HepG2 (cell line): Measurements from ENCODE around the gene SMAD2. TPM values are rescaled to one million over a fixed set of nuclear protein-coding genes. Genes with fewer than 3 reads are reported as not detected.
A peak's percentile ranks its signal among the peaks of the same experiment; 100 is the strongest.

Source experiments
- ATAC-seq: fragments of 200-7000 bp; cut with Tn5 transposase; 3 replicates; pipeline ENCODE4 v1.9.1; 2020; ENCODE audit warnings: mild to moderate bottlenecking, moderate library complexity
- BruUV-seq: library from RNA; stranded (reverse); fragments of 400-500 nt; replicated peaks from 2 replicates; lab custom pipeline; 2021; lab: Mats Ljungman, UMichigan
- CTCF ChIA-PET: fragments of 300-600 bp; formaldehyde crosslinking; extraction: SDS; loops from one replicate; lab custom pipeline; 2021; ENCODE audit warnings: low total read pairs, inconsistent platforms, low intra/inter-chr PET ratio; lab: Yijun Ruan, JAX
- POLR2A ChIA-PET: fragments of 350-600 bp; sonication (Branson Sonifier 250); formaldehyde crosslinking; loops from one replicate; lab custom pipeline; 2020; ENCODE audit warnings: antibody characterized with exemption, inconsistent platforms; lab: Yijun Ruan, JAX
- DNase-seq: peaks from one replicate; pipeline ENCODE4 v3.0.0-alpha.2; 2015; ENCODE audit warnings: low spot score
- FAIRE-seq: peaks from 3 replicates; lab custom pipeline; 2011; peaks lifted over from hg19 to GRCh38; lab: Jason Lieb, UNC
- H2AFZ ChIP-seq: one replicate; pipeline ENCODE4 v1.6.1; 2011; ENCODE audit warnings: low read length, inconsistent platforms
- H3K27ac ChIP-seq: fragments of 300-600 bp; 3 replicates; pipeline ENCODE4 v1.8.0; 2011; ENCODE audit warnings: mixed run types, mild to moderate bottlenecking, mixed read lengths, low read length, inconsistent platforms; ENCODE audit not compliant: insufficient read depth; ENCODE audit errors: extremely low read length
- H3K27me3 ChIP-seq, 2 experiments: fragments of 200-600 bp in 1 of 2; 2 replicates in 1 of 2; 3 replicates in 1 of 2; pipeline versions ENCODE4 v1.6.0 to v1.8.0; 2011; ENCODE audit warnings: low read length in 2 of 2, mild to moderate bottlenecking in 2 of 2, moderate library complexity in 2 of 2, inconsistent platforms in 1 of 2; ENCODE audit not compliant: insufficient read depth in 2 of 2, control insufficient read depth in 1 of 2
- H3K36me3 ChIP-seq, 2 experiments: fragments of 200-600 bp in 1 of 2; replicated peaks in 1 of 2; 2 replicates in 1 of 2; 3 replicates in 1 of 2; pipeline versions ENCODE4 v1.5.1 to v1.8.0; 2011; ENCODE audit warnings: low read length in 2 of 2, inconsistent platforms in 1 of 2; ENCODE audit not compliant: insufficient read depth in 2 of 2, control insufficient read depth in 1 of 2
- H3K4me1 ChIP-seq: 2 replicates; pipeline ENCODE4 v1.5.1; 2012; ENCODE audit warnings: low read length, inconsistent platforms; ENCODE audit not compliant: insufficient read depth
- H3K4me2 ChIP-seq: 2 replicates; pipeline ENCODE4 v1.6.0; 2011; ENCODE audit warnings: low read depth, low read length, inconsistent platforms
- H3K4me3 ChIP-seq, 3 experiments: fragments of 200-600 bp in 1 of 3; sonication (generic), shearing (Covaris generic) in 1 of 3; replicated peaks in 1 of 3; 2 replicates each; pipeline ENCODE4 v1.5.1; 2011 to 2016; ENCODE audit warnings: low read length in 3 of 3, inconsistent platforms in 2 of 3, low read depth in 2 of 3, mild to moderate bottlenecking in 2 of 3, control low read depth in 1 of 3, mixed read lengths in 1 of 3; ENCODE audit not compliant: insufficient read depth in 1 of 3
- H3K79me2 ChIP-seq: one replicate; pipeline ENCODE4 v1.6.1; 2011; ENCODE audit warnings: low read length, inconsistent platforms; ENCODE audit not compliant: insufficient read depth
- H3K9ac ChIP-seq: 2 replicates; pipeline ENCODE4 v1.6.0; 2011; ENCODE audit warnings: mild to moderate bottlenecking, low read depth, low read length, inconsistent platforms; ENCODE audit not compliant: insufficient read depth
- H3K9me3 ChIP-seq: 2 replicates; pipeline ENCODE4 v1.5.1; 2012; ENCODE audit warnings: mild to moderate bottlenecking, low read length
- H4K20me1 ChIP-seq: 2 replicates; pipeline ENCODE4 v1.6.0; 2011; ENCODE audit warnings: inconsistent platforms, mild to moderate bottlenecking, low read length, moderate library complexity; ENCODE audit not compliant: insufficient read depth
- BHLHE40 ChIP-seq: IDR thresholded peaks from 2 replicates; pipeline ENCODE4 v1.6.1; 2011; ENCODE audit warnings: low read length, improper control_type of control experiment
- FLYWCH1 ChIP-seq: sonication (generic); formaldehyde crosslinking; IDR thresholded peaks from 2 replicates; pipeline ENCODE4 v1.8.1; 2023; ENCODE audit warnings: mild to moderate bottlenecking, missing genetic modification reagents
- MATR3 ChIP-seq: sonication (generic); formaldehyde crosslinking; IDR thresholded peaks from 2 replicates; pipeline ENCODE4 v1.4.0; 2020; ENCODE audit warnings: missing genetic modification reagents
- NFKBIZ ChIP-seq: IDR thresholded peaks from 2 replicates; pipeline ENCODE4 v1.6.1; 2018; ENCODE audit warnings: missing genetic modification reagents, missing compliant biosample characterization
- SNAPC4 ChIP-seq: sonication (generic); formaldehyde crosslinking; IDR thresholded peaks from 2 replicates; pipeline ENCODE4 v1.4.0; 2020; ENCODE audit warnings: mild to moderate bottlenecking, missing genetic modification reagents
- SOX6 ChIP-seq, 2 experiments: fragments of 450-650 bp in 1 of 2; sonication (generic) in 1 of 2; formaldehyde crosslinking in 1 of 2; IDR thresholded peaks; 2 replicates each; pipeline versions ENCODE4 v1.4.0 to v1.6.1; 2017 to 2020; ENCODE audit warnings: antibody characterized with exemption in 1 of 2, mild to moderate bottlenecking in 1 of 2, missing genetic modification reagents in 1 of 2
- ZBTB38 ChIP-seq: sonication (generic); formaldehyde crosslinking; IDR thresholded peaks from 2 replicates; pipeline ENCODE4 v1.5.1; 2020; ENCODE audit warnings: mild to moderate bottlenecking, missing genetic modification reagents
- ZGPAT ChIP-seq: IDR thresholded peaks from 2 replicates; pipeline ENCODE4 v1.6.1; 2016; ENCODE audit warnings: mild to moderate bottlenecking
- ZNF350 ChIP-seq: sonication (generic); formaldehyde crosslinking; IDR thresholded peaks from 2 replicates; pipeline ENCODE4 v1.4.0; 2020; ENCODE audit warnings: mild to moderate bottlenecking, low read depth, missing genetic modification reagents, borderline replicate concordance
- ZNF598 ChIP-seq: sonication (generic); formaldehyde crosslinking; IDR thresholded peaks from 2 replicates; pipeline ENCODE4 v1.5.1; 2020; ENCODE audit warnings: mild to moderate bottlenecking, missing genetic modification reagents, borderline replicate concordance
- ZNF749 ChIP-seq: sonication (generic); formaldehyde crosslinking; IDR thresholded peaks from 2 replicates; pipeline ENCODE4 v1.8.0; 2022; ENCODE audit warnings: mild to moderate bottlenecking, missing genetic modification reagents, moderate library complexity, borderline replicate concordance
- WGBS: methylation state at CpG from one replicate; pipeline ENCODE4 v1.1.6; 2017; ENCODE audit warnings: low lambda C conversion rate; 5-methylcytosine and 5-hydroxymethylcytosine counted together
- in situ Hi-C: cut with HindIII; loops from 2 replicates; pipeline ENCODE4 v1.10.0; 2017; ENCODE audit warnings: low pct_unique_long_range_greater_than_20kb; ENCODE audit not compliant: extremely low pct_ligation_motif_present
- intact Hi-C: fragments of 100-400 bp; cut with micrococcal nuclease; formaldehyde crosslinking; loops from one replicate; pipeline ENCODE4 v1.10.0; 2022; ENCODE audit not compliant: unreplicated experiment
- polyA plus RNA-seq, 8 experiments: library from polyadenylated mRNA; depleted of rRNA in 3 of 8; stranded (reverse) in 7 of 8; unstranded in 1 of 8; fragments of >200 nt; fragmentation: Illumina TruSeq in 4 of 8; extraction: Trizol in 4 of 8; gene quantifications; 2 replicates each; pipeline versions ENCODE4 v1.2.1 to v1.2.3, GENCODE V29; 2011 to 2016; ENCODE audit warnings: low read depth in 4 of 8, missing spikeins in 1 of 8, mixed read lengths in 1 of 8; ENCODE audit not compliant: insufficient read depth in 1 of 8
- total RNA-seq, 5 experiments: library from RNA; depleted of rRNA; stranded (reverse); fragments of >200 nt; fragmentation: Illumina TruSeq; extraction: Trizol; gene quantifications; 2 replicates each; pipeline ENCODE4 v1.2.3, GENCODE V29; 2016; ENCODE audit warnings: low read depth in 1 of 5

The SMAD2 gene
- total and polyA plus RNA-seq, 2 of the 13 experiments (the other 11 are each of a cell fraction or from before 2014, with no cell fraction given): 40.2 to 96.2 TPM

- Histone ChIP-seq H4K20me1 (no peaks in the 10 kb centered on the region; the same call in 1 of the 2 replicates), H3K4me3 (no peak overlapping the region; a peak in 1 of 6 replicates), H3K9ac (no peak overlapping the region), H3K79me2 (peaks cover 26% of the 10 kb centered on the region), H3K4me2 (peak overlapping the region; percentile 37), H3K4me1 (peaks cover 35% of the 10 kb centered on the region), H2AFZ (no peak overlapping the region), H3K27me3 (peaks cover 0 to 4% of the 10 kb centered on the region in 2 experiments; a peak in 2 of 5 replicates), H3K9me3 (no peaks in the 10 kb centered on the region), H3K36me3 (no peaks in the 10 kb centered on the region), H3K27ac (no peak overlapping the region)
- ATAC-seq: no peak
- ChIA-PET POLR2A (no interaction called here), CTCF (no interaction called here)
- intact Hi-C loops (loop anchor here (5.0 kb wide), 1 partner anchor 75 kb away; no protein-coding TSS in a partner anchor), in situ Hi-C loops (no loop called here)
- 65% methylated on average over 10 of the region's 10 CpGs for WGBS
- FAIRE-seq: no peak
- no peak for DNase-seq
- TF ChIP-seq ZNF598: no peak
- no peak for TF ChIP-seq ZGPAT (CRISPR knock-in tag)
- no peak for TF ChIP-seq NFKBIZ
- TF ChIP-seq BHLHE40: no peak
- BruUV-seq: no TSS peak
These were observed 1.7 kb upstream of the SMAD2 start for GRCh38 chr18:47932190-47932589.

DNA sequence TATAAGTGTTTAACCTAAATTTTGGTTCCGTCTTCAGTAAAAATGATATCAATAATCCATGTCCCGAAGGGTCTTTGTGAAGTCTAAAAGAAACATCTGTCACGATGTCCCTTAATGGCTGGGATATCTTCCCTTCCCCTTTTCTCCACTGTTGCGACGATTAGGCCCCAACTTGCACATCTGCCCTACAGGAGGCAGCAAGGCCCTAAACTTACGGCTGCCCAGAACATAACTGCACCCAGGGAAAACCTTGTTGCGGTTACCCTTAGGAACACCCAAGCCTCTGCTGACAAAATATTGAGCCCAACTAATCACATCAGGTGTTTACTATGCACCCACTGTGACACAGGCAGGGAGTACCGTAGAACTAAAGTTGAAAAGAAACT lies 1.3 kb upstream of the SMAD2 start:
- Histone ChIP-seq H4K20me1 (no peaks in the 10 kb centered on the region; the same call in 1 of the 2 replicates), H3K4me1 (peaks cover 39% of the 10 kb centered on the region), H3K9me3 (no peaks in the 10 kb centered on the region), H3K9ac (peak overlapping the region; percentile 84), H3K4me2 (peak overlapping the region; percentile 68), H3K4me3 (peak overlapping the region; percentile 47 to 87 (median 76); a peak in 5 of 6 replicates), H3K79me2 (peaks cover 30% of the 10 kb centered on the region), H3K36me3 (no peaks in the 10 kb centered on the region), H3K27me3 (peaks cover 0 to 1% of the 10 kb centered on the region in 2 experiments; a peak in 2 of 5 replicates), H2AFZ (no peak overlapping the region), H3K27ac (peak overlapping the region; percentile 96)
- FAIRE-seq (no peak), DNase-seq (no peak), ATAC-seq (peak; percentile 6)
- BruUV-seq: TSS peak; percentile 87
- intact Hi-C loops (loop anchor here (5.0 kb wide), 1 partner anchor 76 kb away; no protein-coding TSS in a partner anchor), in situ Hi-C loops (no loop called here)
- POLR2A ChIA-PET: no interaction called here
- WGBS: 69% methylated on average over 8 of the region's 8 CpGs
- CTCF ChIA-PET: no interaction called here
- TF ChIP-seq ZBTB38 (CRISPR knock-in tag) (peak; percentile 3; the same call in 1 of the 2 replicates), BHLHE40 (no peak), SOX6 (IDR thresholded peaks at IDR 0.05) (no peak), SOX6 (CRISPR knock-in tag; IDR thresholded peaks at IDR 0.05) (0 out of 2 replicates have a peak, but pooled peaks have one; percentile 4), MATR3 (CRISPR knock-in tag) (no peak), ZNF350 (CRISPR knock-in tag) (0 out of 2 replicates have a peak, but pooled peaks have one; percentile 16), ZNF749 (peak; percentile 4; the same call in 1 of the 2 replicates), SNAPC4 (peak; percentile 16; the same call in 1 of the 2 replicates), FLYWCH1 (0 out of 2 replicates have a peak, but pooled peaks have one; percentile 8)
